Gastrocnemius medialis (tissue), 4 donors: ENCODE measurements around the gene STKLD1. TPM values are rescaled to one million over a fixed set of nuclear protein-coding genes. Genes with fewer than 3 reads are reported as not detected.
A peak's percentile ranks its signal among the peaks of the same experiment; 100 is the strongest.

ENCODE experiments used
- ATAC-seq, 2 donors: fragments of 150-250 bp; one replicate each; pipeline ENCODE4 v1.9.1; 2016
- DNase-seq, 2 donors: peaks; one replicate each; pipeline ENCODE4 v3.0.0-alpha.2; 2019
- H3K27ac ChIP-seq, 4 donors: fragments of 200-600 bp; sonication (generic); 1 replicate in 1 of 4; 2 replicates in 3 of 4; pipeline ENCODE4 v1.5.1; 2016 to 2018; ENCODE audit warnings: mild to moderate bottlenecking in 2 of 4, moderate library complexity in 1 of 4
- H3K27me3 ChIP-seq, 3 donors: fragments of 200-600 bp; sonication (generic) in 2 of 3; 1 replicate in 1 of 3; 2 replicates in 2 of 3; pipeline versions ENCODE4 v1.5.1 to v1.6.0; 2016 to 2019; ENCODE audit warnings: mild to moderate bottlenecking in 1 of 3, moderate library complexity in 1 of 3
- H3K36me3 ChIP-seq, 2 donors: fragments of 200-600 bp; sonication (generic) in 1 of 2; one replicate each; pipeline ENCODE4 v1.5.1; 2017 to 2018
- H3K4me1 ChIP-seq, 2 donors: fragments of 200-600 bp; sonication (generic) in 1 of 2; one replicate each; pipeline ENCODE4 v1.5.1; 2016 to 2017; ENCODE audit warnings: mild to moderate bottlenecking in 2 of 2
- H3K4me3 ChIP-seq, 4 donors: fragments of 200-600 bp; sonication (generic) in 3 of 4; 1 replicate in 1 of 4; 2 replicates in 3 of 4; pipeline ENCODE4 v1.5.1; 2016 to 2019; ENCODE audit warnings: mild to moderate bottlenecking in 2 of 4
- H3K9me3 ChIP-seq, 3 donors: fragments of 200-600 bp; sonication (generic) in 2 of 3; 1 replicate in 1 of 3; 2 replicates in 2 of 3; pipeline ENCODE4 v1.5.1; 2016 to 2019
- CTCF ChIP-seq, 5 experiments: fragments of 450-650 bp in 3 of 5; fragments of 200-600 bp in 2 of 5; sonication (generic) in 2 of 5; IDR thresholded peaks in 4 of 5; conservative IDR thresholded peaks in 1 of 5; 1 replicate in 4 of 5; 2 replicates in 1 of 5; pipeline ENCODE4 v1.5.1; 2016 to 2019; ENCODE audit warnings: antibody characterized with exemption in 5 of 5, mild to moderate bottlenecking in 3 of 5, moderate library complexity in 3 of 5
- POLR2A ChIP-seq, 2 donors: fragments of 450-650 bp; IDR thresholded peaks; one replicate each; pipeline ENCODE4 v1.6.1; 2017; ENCODE audit warnings: antibody characterized with exemption in 2 of 2, mild to moderate bottlenecking in 2 of 2, moderate library complexity in 2 of 2
- in situ Hi-C, 4 donors: fragments of 200-750 bp; cut with MboI; loops; one replicate each; pipeline versions ENCODE4 v1.15.0 to v1.8.0; 2017; ENCODE audit warnings: low sequenced_read_pairs in 4 of 4
- intact Hi-C: fragments of 100-400 bp; cut with DNase I; formaldehyde crosslinking; loops from one replicate; pipeline ENCODE4 v1.15.1; 2023; ENCODE audit warnings: low total_unique reads
- total RNA-seq, 4 donors: library from RNA; depleted of rRNA; stranded (reverse); fragments of >200 nt; gene quantifications; one replicate each; pipeline versions ENCODE4 v1.1.0 to v1.2.3, GENCODE V29; 2016

STKLD1 gene
- total RNA-seq, 4 donors from 2014 or later: 0.35 to 1.4 (median 1.1) TPM; not detected in 1

GRCh38 chr9:133368249-133368881 lies 7.8 kb upstream of the STKLD1 start:
- Histone ChIP-seq H3K27me3 (no peaks in the 10 kb centered on the region), H3K27ac (peak overlapping the region in 3 of 4 donors; percentile 12 to 56 (median 17)), H3K4me1 (peaks cover 54 to 57% of the 10 kb centered on the region in 2 donors), H3K9me3 (no peaks in the 10 kb centered on the region), H3K4me3 (peak overlapping the region in 1 of 4 donors; percentile 10), H3K36me3 (peaks cover 0 to 38% of the 10 kb centered on the region in 2 donors)
- ATAC-seq: peak in 1 of 2 donors; percentile 48
- intact Hi-C loops: no loop called here
- TF ChIP-seq POLR2A (IDR thresholded peaks at IDR 0.05): no peak
- TF ChIP-seq CTCF (IDR thresholded peaks at IDR 0.05 in 4 of 5, conservative IDR thresholded peaks at IDR 0.05 in 1 of 5): no peak
- in situ Hi-C loops: no loop called here
- no peak for DNase-seq

GRCh38 chr9:133369422-133369821 lies 6.7 kb upstream of the STKLD1 start:
- no peaks in the 10 kb centered on the region for H3K27me3 ChIP-seq
- DNase-seq (no peak), ATAC-seq (no peak)
- in situ Hi-C loops (no loop called here), intact Hi-C loops (no loop called here)
- H3K4me1 ChIP-seq: peaks cover 60 to 64% of the 10 kb centered on the region in 2 donors
- peak overlapping the region in 3 of 4 donors; percentile 6 to 56 (median 17) for H3K27ac ChIP-seq
- no peak for TF ChIP-seq CTCF (IDR thresholded peaks at IDR 0.05 in 4 of 5, conservative IDR thresholded peaks at IDR 0.05 in 1 of 5)
- TF ChIP-seq POLR2A (IDR thresholded peaks at IDR 0.05): no peak
- no peaks in the 10 kb centered on the region for H3K9me3 ChIP-seq
- peaks cover 0 to 28% of the 10 kb centered on the region in 2 donors for H3K36me3 ChIP-seq
- H3K4me3 ChIP-seq: no peak overlapping the region

- H3K27ac ChIP-seq: peak overlapping the region in 2 of 4 donors; percentile 17 to 56
- DNase-seq (no peak), ATAC-seq (no peak)
- TF ChIP-seq POLR2A (IDR thresholded peaks at IDR 0.05) (no peak), CTCF (IDR thresholded peaks at IDR 0.05 in 4 of 5, conservative IDR thresholded peaks at IDR 0.05 in 1 of 5) (no peak)
- in situ Hi-C loops: no loop called here
- no peak overlapping the region for H3K4me3 ChIP-seq
- peaks cover 64 to 69% of the 10 kb centered on the region in 2 donors for H3K4me1 ChIP-seq
- intact Hi-C loops: loop anchor here (10.0 kb wide), 1 partner anchor 655 kb away; the partner anchor contains the start of gene BRD3OS
- H3K9me3 ChIP-seq: no peaks in the 10 kb centered on the region
- H3K27me3 ChIP-seq: no peaks in the 10 kb centered on the region
- H3K36me3 ChIP-seq: peaks cover 0 to 23% of the 10 kb centered on the region in 2 donors
These were observed 6.2 kb upstream of the STKLD1 start for GRCh38 chr9:133369933-133370332.

- no peaks in the 10 kb centered on the region for H3K27me3 ChIP-seq
- H3K36me3 ChIP-seq: peaks cover 0 to 17% of the 10 kb centered on the region in 2 donors
- ATAC-seq: no peak
- DNase-seq: no peak
- intact Hi-C loops (loop anchor here (10.0 kb wide), 1 partner anchor 654 kb away; the partner anchor contains the start of gene BRD3OS), in situ Hi-C loops (no loop called here)
- H3K9me3 ChIP-seq: no peaks in the 10 kb centered on the region
- H3K27ac ChIP-seq: peak overlapping the region in 1 of 4 donors; percentile 24
- peaks cover 64 to 71% of the 10 kb centered on the region in 2 donors for H3K4me1 ChIP-seq
- no peak overlapping the region for H3K4me3 ChIP-seq
- TF ChIP-seq POLR2A (IDR thresholded peaks at IDR 0.05) (no peak), CTCF (IDR thresholded peaks at IDR 0.05 in 4 of 5, conservative IDR thresholded peaks at IDR 0.05 in 1 of 5) (no peak)
These were observed 5.5 kb upstream of the STKLD1 start for GRCh38 chr9:133370685-133371084.
